ENCODE data around the gene ADAM8. TPM values are rescaled to one million over a fixed set of nuclear protein-coding genes. Genes with fewer than 3 reads are reported as not detected.

The ADAM8 gene
- total RNA-seq, 1 experiment from 2014 or later, result 16.8 TPM

GRCh38 chr10:133245439-133246235 is 31.0 kb downstream of the ADAM8 start:
- Mint-ChIP-seq H3K4me3 (ENCODE audit: unreplicated experiment) (no peak overlapping the region), H3K4me1 (ENCODE audit: low read depth, unreplicated experiment) (peaks cover 13% of the 10 kb centered on the region), H3K27me3 (ENCODE audit: insufficient read depth, unreplicated experiment) (no peaks in the 10 kb centered on the region), H3K9me3 (ENCODE audit: unreplicated experiment) (no peaks in the 10 kb centered on the region), H3K27ac (ENCODE audit: unreplicated experiment) (peak overlapping the region; percentile 15), H3K36me3 (ENCODE audit: insufficient read depth, unreplicated experiment) (no peaks in the 10 kb centered on the region)
- no peaks in the 10 kb centered on the region for H3K9me3 ChIP-seq
- CTCF ChIA-PET, result interaction anchor here (0.6 to 3.0 kb wide), 8 partner anchors 11 to 136 kb away, joined by 3 to 37 read pairs (median 4); partner anchors contain the start of gene UTF1
- intact Hi-C loops (cut with micrococcal nuclease; ENCODE audit: unreplicated experiment), result loop anchor here (5.0 kb wide), 1 partner anchor 62 kb away; the partner anchor contains the start of genes TUBGCP2 and ZNF511
- peak; percentile 91 to 94 for DNase-seq
- no peak overlapping the region for H3K4me3 ChIP-seq (ENCODE audit: low read depth, low read length)
- H3K36me3 ChIP-seq (ENCODE audit: control insufficient read depth, insufficient read depth, low read length), result no peaks in the 10 kb centered on the region
- TF ChIP-seq CTCF (IDR thresholded peaks at IDR 0.05; ENCODE audit: insufficient read depth in 1 of 2, low read depth in 1 of 2, low read length in 1 of 2, severe bottlenecking in 1 of 2, unreplicated experiment in 1 of 2), result no peak
- no peaks in the 10 kb centered on the region for H3K27me3 ChIP-seq (replicated peaks; ENCODE audit: control insufficient read depth, insufficient read depth, low read length)
- peaks cover 43% of the 10 kb centered on the region for H3K4me1 ChIP-seq
- no TSS peak for BruUV-seq (replicated peaks)
- POLR2A ChIA-PET, result interaction anchor here (0.6 to 1.3 kb wide), 3 partner anchors 12 to 316 kb away, joined by 3 to 4 read pairs (median 3); no protein-coding TSS in a partner anchor

GRCh38 chr10:133243593-133243992 is 33.1 kb downstream of the ADAM8 start:
- Mint-ChIP-seq H3K36me3 (ENCODE audit: insufficient read depth, unreplicated experiment) (peaks cover under 1% of the 10 kb centered on the region), H3K27me3 (ENCODE audit: insufficient read depth, unreplicated experiment) (no peaks in the 10 kb centered on the region), H3K4me3 (ENCODE audit: unreplicated experiment) (no peak overlapping the region), H3K4me1 (ENCODE audit: low read depth, unreplicated experiment) (peaks cover 9% of the 10 kb centered on the region), H3K9me3 (ENCODE audit: unreplicated experiment) (no peaks in the 10 kb centered on the region), H3K27ac (ENCODE audit: unreplicated experiment) (no peak overlapping the region)
- no peaks in the 10 kb centered on the region for H3K9me3 ChIP-seq
- CTCF ChIA-PET, result no interaction called here
- H3K27me3 ChIP-seq (replicated peaks; ENCODE audit: control insufficient read depth, insufficient read depth, low read length), result no peaks in the 10 kb centered on the region
- DNase-seq, result no peak
- peaks cover 44% of the 10 kb centered on the region for H3K4me1 ChIP-seq
- no peaks in the 10 kb centered on the region for H3K36me3 ChIP-seq (ENCODE audit: control insufficient read depth, insufficient read depth, low read length)
- no peak for TF ChIP-seq CTCF (IDR thresholded peaks at IDR 0.05; ENCODE audit: insufficient read depth in 1 of 2, low read depth in 1 of 2, low read length in 1 of 2, severe bottlenecking in 1 of 2, unreplicated experiment in 1 of 2)
- intact Hi-C loops (cut with micrococcal nuclease; ENCODE audit: unreplicated experiment), result no loop called here
- no TSS peak for BruUV-seq (replicated peaks)
- POLR2A ChIA-PET, result no interaction called here
- H3K4me3 ChIP-seq (ENCODE audit: low read depth, low read length), result no peak overlapping the region

DNA sequence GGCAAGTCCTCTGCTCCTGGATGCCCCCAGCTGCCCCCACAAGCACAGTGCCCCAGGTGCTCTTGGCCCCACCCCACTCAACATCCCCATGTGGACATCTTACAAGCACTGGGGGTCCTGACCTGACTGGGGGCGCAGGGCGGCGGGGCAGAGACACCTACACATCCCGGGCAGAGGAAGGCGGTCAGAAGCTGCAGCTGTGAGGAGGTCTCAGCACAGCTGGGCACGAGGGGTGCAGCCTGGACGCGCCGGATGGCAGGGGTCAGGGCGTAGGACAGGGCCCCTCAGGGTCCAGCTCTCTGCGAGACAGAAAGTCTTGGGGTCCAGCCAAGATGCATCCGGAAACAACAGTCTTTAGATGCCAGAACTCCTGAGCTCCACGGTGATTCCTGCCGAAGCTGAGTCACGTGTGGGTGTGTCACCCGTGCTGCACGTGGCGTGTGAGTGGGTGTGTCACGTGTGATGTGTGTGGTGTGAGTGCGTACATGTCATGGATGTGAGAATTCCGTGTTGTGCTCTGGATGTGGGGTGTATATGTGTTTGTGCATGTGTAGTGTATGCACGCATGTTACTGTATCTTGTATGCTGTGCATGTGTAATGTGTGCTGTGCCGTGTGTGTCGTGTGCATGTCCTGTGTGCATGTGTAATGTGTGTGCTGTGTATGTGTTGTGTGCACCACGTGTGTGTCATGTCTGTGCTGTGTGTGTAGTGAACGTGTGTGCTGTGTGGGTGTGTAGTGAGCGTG is 33.9 kb downstream of the ADAM8 start:
- Mint-ChIP-seq H3K4me3 (ENCODE audit: unreplicated experiment) (no peak overlapping the region), H3K27ac (ENCODE audit: unreplicated experiment) (no peak overlapping the region), H3K36me3 (ENCODE audit: insufficient read depth, unreplicated experiment) (peaks cover 7% of the 10 kb centered on the region), H3K9me3 (ENCODE audit: unreplicated experiment) (no peaks in the 10 kb centered on the region), H3K4me1 (ENCODE audit: low read depth, unreplicated experiment) (peaks cover 9% of the 10 kb centered on the region), H3K27me3 (ENCODE audit: insufficient read depth, unreplicated experiment) (no peaks in the 10 kb centered on the region)
- Histone ChIP-seq H3K36me3 (ENCODE audit: control insufficient read depth, insufficient read depth, low read length) (no peaks in the 10 kb centered on the region), H3K4me1 (peaks cover 44% of the 10 kb centered on the region), H3K9me3 (no peaks in the 10 kb centered on the region), H3K4me3 (ENCODE audit: low read depth, low read length) (no peak overlapping the region), H3K27me3 (replicated peaks; ENCODE audit: control insufficient read depth, insufficient read depth, low read length) (no peaks in the 10 kb centered on the region)
- no TSS peak for BruUV-seq (replicated peaks)
- intact Hi-C loops (cut with micrococcal nuclease; ENCODE audit: unreplicated experiment), result no loop called here
- ChIA-PET POLR2A (no interaction called here), CTCF (interaction anchor here (1.1 kb wide), 1 partner anchor 14 kb away, joined by 3 read pairs; no protein-coding TSS in a partner anchor)
- TF ChIP-seq CTCF (IDR thresholded peaks at IDR 0.05; ENCODE audit: insufficient read depth in 1 of 2, low read depth in 1 of 2, low read length in 1 of 2, severe bottlenecking in 1 of 2, unreplicated experiment in 1 of 2), result no peak
- no peak for DNase-seq
